SK-N-SH treated with all-trans-retinoic acid at 6 μM for 48 hours (cell line): ENCODE results near the gene VEGFB.

ENCODE experiments used
- ATAC-seq: fragments of 200-7000 bp; cut with Tn5 transposase; 3 replicates; pipeline ENCODE4 v1.9.1; 2020; ENCODE audit warnings: mild to moderate bottlenecking, moderate library complexity
- BACH2 ChIP-seq: fragments of 250-450 bp; sonication (Bioruptor Pico); IDR thresholded peaks from 2 replicates; pipeline ENCODE4 v1.9.0; 2021; ENCODE audit warnings: mild to moderate bottlenecking, borderline replicate concordance
- CSDC2 ChIP-seq: fragments of 250-450 bp; sonication (Bioruptor Pico); IDR thresholded peaks from 2 replicates; pipeline ENCODE4 v1.5.0; 2020; ENCODE audit warnings: mild to moderate bottlenecking, moderate library complexity
- CSRNP3 ChIP-seq: fragments of 250-450 bp; sonication (Bioruptor Pico); IDR thresholded peaks from 2 replicates; pipeline ENCODE4 v1.5.1; 2021; ENCODE audit warnings: mild to moderate bottlenecking, moderate library complexity
- ESRRG ChIP-seq: fragments of 250-450 bp; sonication (Bioruptor Pico); IDR thresholded peaks from 2 replicates; pipeline ENCODE4 v1.6.1; 2021; ENCODE audit warnings: mild to moderate bottlenecking
- GLIS3 ChIP-seq: fragments of 250-450 bp; sonication (Bioruptor Pico); IDR thresholded peaks from 2 replicates; pipeline ENCODE4 v1.5.0; 2020; ENCODE audit warnings: mild to moderate bottlenecking, moderate library complexity
- ISL1 ChIP-seq: fragments of 250-450 bp; sonication (Bioruptor Pico); IDR thresholded peaks from 2 replicates; pipeline ENCODE4 v2.1.2; 2022; ENCODE audit warnings: mild to moderate bottlenecking, moderate library complexity
- OSR1 ChIP-seq: fragments of 250-450 bp; sonication (Bioruptor Pico); IDR thresholded peaks from 2 replicates; pipeline ENCODE4 v1.8.0; 2022; ENCODE audit warnings: moderate library complexity, mild to moderate bottlenecking, inconsistent platforms
- POU6F1 ChIP-seq: fragments of 250-450 bp; sonication (Bioruptor Pico); IDR thresholded peaks from 2 replicates; pipeline ENCODE4 v1.8.0; 2021; ENCODE audit warnings: low read depth, mild to moderate bottlenecking, moderate library complexity, borderline replicate concordance
- PPARA ChIP-seq: fragments of 250-450 bp; sonication (Bioruptor Pico); IDR thresholded peaks from 2 replicates; pipeline ENCODE4 v1.5.0; 2020; ENCODE audit warnings: mild to moderate bottlenecking, borderline replicate concordance
- RARB ChIP-seq: fragments of 250-450 bp; sonication (Bioruptor Pico); IDR thresholded peaks from 2 replicates; pipeline ENCODE4 v1.8.0; 2021; ENCODE audit warnings: mild to moderate bottlenecking, moderate library complexity
- SNAI2 ChIP-seq: fragments of 250-450 bp; sonication (Bioruptor Pico); IDR thresholded peaks from 2 replicates; pipeline ENCODE4 v1.5.0; 2020; ENCODE audit warnings: mild to moderate bottlenecking, moderate library complexity
- TCF4 ChIP-seq: fragments of 250-450 bp; sonication (Bioruptor Pico); IDR thresholded peaks from 2 replicates; pipeline ENCODE4 v1.8.0; 2021; ENCODE audit warnings: mild to moderate bottlenecking, moderate library complexity, borderline replicate concordance
- TOX ChIP-seq: fragments of 250-450 bp; sonication (Bioruptor Pico); IDR thresholded peaks from 2 replicates; pipeline ENCODE4 v1.8.0; 2021; ENCODE audit warnings: mild to moderate bottlenecking, moderate library complexity, borderline replicate concordance
- ZC3H10 ChIP-seq: fragments of 250-450 bp; sonication (Bioruptor Pico); IDR thresholded peaks from 2 replicates; pipeline ENCODE4 v1.5.1; 2021; ENCODE audit warnings: mild to moderate bottlenecking, moderate library complexity
- ZFP3 ChIP-seq: fragments of 250-450 bp; sonication (Bioruptor Pico); IDR thresholded peaks from 2 replicates; pipeline ENCODE4 v1.5.0; 2020; ENCODE audit warnings: mild to moderate bottlenecking, moderate library complexity
- ZFP30 ChIP-seq: fragments of 450-650 bp; formaldehyde crosslinking; IDR thresholded peaks from 2 replicates; pipeline ENCODE4 v1.5.0; 2022; ENCODE audit warnings: mild to moderate bottlenecking, moderate library complexity
- ZNF70 ChIP-seq: fragments of 450-650 bp; formaldehyde crosslinking; IDR thresholded peaks from 2 replicates; pipeline ENCODE4 v1.5.0; 2020; ENCODE audit warnings: mild to moderate bottlenecking, moderate library complexity
- TF ChIP-seq, protein P1 (sequence below): fragments of 250-450 bp; sonication (Bioruptor Pico); IDR thresholded peaks from 2 replicates; pipeline ENCODE4 v1.5.0; 2020; ENCODE audit warnings: mild to moderate bottlenecking, moderate library complexity
- TF ChIP-seq, protein P2 (sequence below): fragments of 250-450 bp; sonication (Bioruptor Pico); IDR thresholded peaks from 2 replicates; pipeline ENCODE4 v1.8.0; 2020; ENCODE audit warnings: mild to moderate bottlenecking, moderate library complexity, borderline replicate concordance
- TF ChIP-seq, protein P3 (sequence below): fragments of 250-450 bp; sonication (Bioruptor Pico); IDR thresholded peaks from 2 replicates; pipeline ENCODE4 v1.5.1; 2020; ENCODE audit warnings: low read depth, mild to moderate bottlenecking, moderate library complexity

The VEGFB gene

DNA sequence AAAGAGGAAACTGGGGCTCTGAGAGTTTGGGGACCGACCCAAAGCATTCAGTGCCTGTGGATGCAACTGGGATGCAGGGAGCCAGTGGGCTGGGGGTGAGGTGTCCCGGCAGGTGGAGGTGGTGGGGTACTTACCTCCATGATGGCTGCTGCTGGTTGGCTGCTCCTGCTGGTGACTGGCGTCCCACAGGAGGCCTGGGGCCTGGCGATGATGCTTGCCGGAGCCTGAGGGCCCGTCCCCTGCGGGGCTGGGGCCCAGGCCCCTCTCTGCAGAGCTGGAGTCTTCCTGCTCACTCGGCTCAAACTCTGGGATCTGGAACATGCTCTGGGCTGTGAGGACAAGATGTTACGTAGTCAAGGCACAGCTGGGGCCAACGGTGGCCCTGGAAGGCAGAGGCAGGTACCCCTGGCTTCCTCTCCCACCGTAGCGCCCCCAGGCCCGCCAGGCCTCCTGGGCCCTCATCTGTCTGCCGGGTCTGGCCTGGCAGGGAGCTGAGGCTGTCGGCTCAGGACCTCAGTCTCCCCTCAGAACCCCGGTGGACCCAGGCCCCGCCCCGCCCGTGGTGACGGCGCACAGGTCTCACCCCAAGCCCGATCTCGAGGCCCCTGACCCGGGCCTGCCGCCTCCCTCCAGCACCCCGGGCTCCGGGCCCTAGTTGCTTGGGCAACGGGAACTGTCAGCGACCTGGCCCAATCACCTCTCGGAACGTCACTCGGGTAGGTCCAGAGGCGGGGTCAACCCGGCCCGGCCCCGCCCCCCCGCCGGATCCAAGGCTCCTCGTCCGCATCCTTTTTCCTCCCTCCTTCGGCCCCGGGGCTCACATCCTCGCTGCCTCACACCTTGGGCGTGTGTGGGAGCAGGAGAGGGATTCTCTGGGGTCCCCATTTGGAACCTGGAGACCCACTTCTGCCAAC, 49.9 kb downstream of the VEGFB start, which contains the start of gene BAD:
BAD (minus strand) TSS at position 618 of the 914 bp plus-strand sequence; CDS start at position 321, 297 bp downstream.
- ATAC-seq, result peak; percentile 91
- TF ChIP-seq POU6F1 (CRISPR knock-in tag) (no peak), OSR1 (CRISPR knock-in tag) (no peak), ZC3H10 (no peak), CSDC2 (CRISPR knock-in tag) (no peak)

DNA sequence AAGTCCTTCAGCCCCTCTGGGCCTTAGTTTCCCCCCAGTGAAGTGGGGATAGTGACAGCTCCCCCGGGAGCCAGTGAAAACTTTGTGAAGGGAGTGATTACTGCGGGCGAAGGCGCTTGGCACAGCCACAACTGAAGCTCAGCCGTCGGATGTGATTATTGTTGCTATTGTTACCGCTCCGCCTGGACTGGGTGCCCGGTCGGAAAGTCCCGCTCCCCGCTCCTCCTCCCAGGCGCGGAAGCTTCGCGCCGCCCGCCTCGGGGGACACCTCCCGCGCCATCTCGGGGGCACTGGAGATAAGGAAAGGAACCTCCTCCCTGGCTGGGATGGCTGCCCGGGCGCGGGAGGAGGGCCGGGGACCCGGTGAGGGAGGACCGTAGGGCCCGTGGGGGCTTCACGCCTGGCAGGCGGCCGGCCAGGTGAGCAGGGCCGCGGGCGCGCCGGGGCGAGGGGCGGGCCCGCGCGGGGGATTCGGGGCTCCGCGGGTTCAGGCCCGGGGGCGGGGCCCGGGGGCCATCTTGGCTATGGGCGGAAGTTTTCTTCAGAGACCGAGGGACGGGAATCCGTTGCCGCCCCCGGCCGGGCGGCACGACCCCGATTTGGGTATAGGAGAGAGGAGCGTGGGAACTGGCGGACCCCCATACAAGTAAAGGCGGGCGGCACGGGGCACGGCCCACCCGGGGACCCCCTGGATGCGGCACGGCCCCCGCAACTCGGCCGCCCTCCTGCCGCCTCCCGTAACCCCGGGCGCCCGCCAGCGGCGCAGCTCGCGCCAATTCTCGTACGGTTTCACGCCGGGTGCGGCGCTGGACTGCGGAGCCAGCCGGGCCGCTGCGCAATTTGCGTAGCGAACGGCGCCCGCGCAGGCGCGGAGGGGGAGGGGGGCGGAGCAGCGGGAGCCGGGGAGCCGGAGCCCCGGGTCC, 50.8 kb downstream of the VEGFB start, which contains the start of gene GPR137:
GPR137 (plus strand) TSS at position 887 of the 923 bp plus-strand sequence. CDS start 677 bp downstream, outside the sequence.
- TF ChIP-seq, protein P1, sequence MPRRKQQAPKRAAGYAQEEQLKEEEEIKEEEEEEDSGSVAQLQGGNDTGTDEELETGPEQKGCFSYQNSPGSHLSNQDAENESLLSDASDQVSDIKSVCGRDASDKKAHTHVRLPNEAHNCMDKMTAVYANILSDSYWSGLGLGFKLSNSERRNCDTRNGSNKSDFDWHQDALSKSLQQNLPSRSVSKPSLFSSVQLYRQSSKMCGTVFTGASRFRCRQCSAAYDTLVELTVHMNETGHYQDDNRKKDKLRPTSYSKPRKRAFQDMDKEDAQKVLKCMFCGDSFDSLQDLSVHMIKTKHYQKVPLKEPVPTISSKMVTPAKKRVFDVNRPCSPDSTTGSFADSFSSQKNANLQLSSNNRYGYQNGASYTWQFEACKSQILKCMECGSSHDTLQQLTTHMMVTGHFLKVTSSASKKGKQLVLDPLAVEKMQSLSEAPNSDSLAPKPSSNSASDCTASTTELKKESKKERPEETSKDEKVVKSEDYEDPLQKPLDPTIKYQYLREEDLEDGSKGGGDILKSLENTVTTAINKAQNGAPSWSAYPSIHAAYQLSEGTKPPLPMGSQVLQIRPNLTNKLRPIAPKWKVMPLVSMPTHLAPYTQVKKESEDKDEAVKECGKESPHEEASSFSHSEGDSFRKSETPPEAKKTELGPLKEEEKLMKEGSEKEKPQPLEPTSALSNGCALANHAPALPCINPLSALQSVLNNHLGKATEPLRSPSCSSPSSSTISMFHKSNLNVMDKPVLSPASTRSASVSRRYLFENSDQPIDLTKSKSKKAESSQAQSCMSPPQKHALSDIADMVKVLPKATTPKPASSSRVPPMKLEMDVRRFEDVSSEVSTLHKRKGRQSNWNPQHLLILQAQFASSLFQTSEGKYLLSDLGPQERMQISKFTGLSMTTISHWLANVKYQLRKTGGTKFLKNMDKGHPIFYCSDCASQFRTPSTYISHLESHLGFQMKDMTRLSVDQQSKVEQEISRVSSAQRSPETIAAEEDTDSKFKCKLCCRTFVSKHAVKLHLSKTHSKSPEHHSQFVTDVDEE, result no peak
- TF ChIP-seq ZNF70 (CRISPR knock-in tag) (no peak), TOX (no peak), PPARA (CRISPR knock-in tag) (no peak), ZFP3 (CRISPR knock-in tag) (no peak), CSDC2 (CRISPR knock-in tag) (no peak), RARB (CRISPR knock-in tag) (no peak), OSR1 (CRISPR knock-in tag) (no peak)
- TF ChIP-seq, protein P2, sequence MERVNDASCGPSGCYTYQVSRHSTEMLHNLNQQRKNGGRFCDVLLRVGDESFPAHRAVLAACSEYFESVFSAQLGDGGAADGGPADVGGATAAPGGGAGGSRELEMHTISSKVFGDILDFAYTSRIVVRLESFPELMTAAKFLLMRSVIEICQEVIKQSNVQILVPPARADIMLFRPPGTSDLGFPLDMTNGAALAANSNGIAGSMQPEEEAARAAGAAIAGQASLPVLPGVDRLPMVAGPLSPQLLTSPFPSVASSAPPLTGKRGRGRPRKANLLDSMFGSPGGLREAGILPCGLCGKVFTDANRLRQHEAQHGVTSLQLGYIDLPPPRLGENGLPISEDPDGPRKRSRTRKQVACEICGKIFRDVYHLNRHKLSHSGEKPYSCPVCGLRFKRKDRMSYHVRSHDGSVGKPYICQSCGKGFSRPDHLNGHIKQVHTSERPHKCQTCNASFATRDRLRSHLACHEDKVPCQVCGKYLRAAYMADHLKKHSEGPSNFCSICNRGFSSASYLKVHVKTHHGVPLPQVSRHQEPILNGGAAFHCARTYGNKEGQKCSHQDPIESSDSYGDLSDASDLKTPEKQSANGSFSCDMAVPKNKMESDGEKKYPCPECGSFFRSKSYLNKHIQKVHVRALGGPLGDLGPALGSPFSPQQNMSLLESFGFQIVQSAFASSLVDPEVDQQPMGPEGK (CRISPR knock-in tag), result peak; percentile 10; the same call in 1 of the 2 replicates
- ATAC-seq, result peak; percentile 53

- no peak for TF ChIP-seq CSRNP3 (CRISPR knock-in tag)
- no peak for TF ChIP-seq ZFP30
- no peak for TF ChIP-seq CSDC2 (CRISPR knock-in tag)
- TF ChIP-seq ZNF70 (CRISPR knock-in tag), result no peak
- no peak for TF ChIP-seq ZC3H10
- TF ChIP-seq, protein P3, sequence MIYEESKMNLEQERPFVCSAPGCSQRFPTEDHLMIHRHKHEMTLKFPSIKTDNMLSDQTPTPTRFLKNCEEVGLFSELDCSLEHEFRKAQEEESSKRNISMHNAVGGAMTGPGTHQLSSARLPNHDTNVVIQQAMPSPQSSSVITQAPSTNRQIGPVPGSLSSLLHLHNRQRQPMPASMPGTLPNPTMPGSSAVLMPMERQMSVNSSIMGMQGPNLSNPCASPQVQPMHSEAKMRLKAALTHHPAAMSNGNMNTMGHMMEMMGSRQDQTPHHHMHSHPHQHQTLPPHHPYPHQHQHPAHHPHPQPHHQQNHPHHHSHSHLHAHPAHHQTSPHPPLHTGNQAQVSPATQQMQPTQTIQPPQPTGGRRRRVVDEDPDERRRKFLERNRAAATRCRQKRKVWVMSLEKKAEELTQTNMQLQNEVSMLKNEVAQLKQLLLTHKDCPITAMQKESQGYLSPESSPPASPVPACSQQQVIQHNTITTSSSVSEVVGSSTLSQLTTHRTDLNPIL (CRISPR knock-in tag), result no peak
- no peak for TF ChIP-seq BACH2 (CRISPR knock-in tag)
- no peak for TF ChIP-seq OSR1 (CRISPR knock-in tag)
- TF ChIP-seq SNAI2, result no peak
- TF ChIP-seq RARB (CRISPR knock-in tag), result no peak
- TF ChIP-seq ZFP3 (CRISPR knock-in tag), result no peak
- no peak for TF ChIP-seq GLIS3 (CRISPR knock-in tag)
- TF ChIP-seq PPARA (CRISPR knock-in tag), result no peak
- TF ChIP-seq TCF4 (CRISPR knock-in tag), result no peak
- TF ChIP-seq ISL1 (CRISPR knock-in tag), result no peak
- TF ChIP-seq ESRRG (CRISPR knock-in tag), result no peak
- peak; percentile 23 for ATAC-seq
Observed at GRCh38 chr11:64285885-64286800, 51.8 kb downstream of the VEGFB start.
